Osteocyte (in vitro differentiated cells): ENCODE measurements around the gene SLC25A22. TPM values are rescaled to one million over a fixed set of nuclear protein-coding genes. Genes with fewer than 3 reads are reported as not detected.

Experiments used
- DNase-seq: peaks from one replicate; pipeline ENCODE4 v3.0.0; 2021; ENCODE audit warnings: mixed read lengths; ENCODE audit not compliant: unreplicated experiment; ENCODE audit errors: extremely low spot score
- H3K27ac Mint-ChIP-seq: one replicate; pipeline ENCODE4 v1.8.0; 2021; ENCODE audit warnings: mild to moderate bottlenecking, mixed read lengths; ENCODE audit not compliant: unreplicated experiment
- H3K27me3 Mint-ChIP-seq: one replicate; pipeline ENCODE4 v1.8.0; 2021; ENCODE audit warnings: mixed read lengths; ENCODE audit not compliant: unreplicated experiment
- H3K36me3 Mint-ChIP-seq: one replicate; pipeline ENCODE4 v1.8.0; 2021; ENCODE audit warnings: mixed read lengths; ENCODE audit not compliant: unreplicated experiment
- H3K4me1 Mint-ChIP-seq: one replicate; pipeline ENCODE4 v1.8.0; 2021; ENCODE audit warnings: mixed read lengths; ENCODE audit not compliant: unreplicated experiment
- H3K4me3 Mint-ChIP-seq: one replicate; pipeline ENCODE4 v1.8.0; 2021; ENCODE audit warnings: mild to moderate bottlenecking, moderate library complexity, mixed read lengths; ENCODE audit not compliant: unreplicated experiment
- H3K9me3 Mint-ChIP-seq: one replicate; pipeline ENCODE4 v1.8.0; 2021; ENCODE audit warnings: mixed read lengths; ENCODE audit not compliant: unreplicated experiment
- total RNA-seq: library from RNA; stranded (reverse); gene quantifications from 2 replicates; pipeline ENCODE4 v1.2.1, GENCODE V29; 2021
- TF ChIP-seq, protein P1 (sequence below): fragments of 200-600 bp; sonication (generic); IDR thresholded peaks from 2 replicates; pipeline ENCODE4 v1.5.0; 2021; ENCODE audit warnings: antibody characterized with exemption, mild to moderate bottlenecking, moderate library complexity

The SLC25A22 gene
- total RNA-seq, 1 donor from 2014 or later, result 19.7 TPM

DNA sequence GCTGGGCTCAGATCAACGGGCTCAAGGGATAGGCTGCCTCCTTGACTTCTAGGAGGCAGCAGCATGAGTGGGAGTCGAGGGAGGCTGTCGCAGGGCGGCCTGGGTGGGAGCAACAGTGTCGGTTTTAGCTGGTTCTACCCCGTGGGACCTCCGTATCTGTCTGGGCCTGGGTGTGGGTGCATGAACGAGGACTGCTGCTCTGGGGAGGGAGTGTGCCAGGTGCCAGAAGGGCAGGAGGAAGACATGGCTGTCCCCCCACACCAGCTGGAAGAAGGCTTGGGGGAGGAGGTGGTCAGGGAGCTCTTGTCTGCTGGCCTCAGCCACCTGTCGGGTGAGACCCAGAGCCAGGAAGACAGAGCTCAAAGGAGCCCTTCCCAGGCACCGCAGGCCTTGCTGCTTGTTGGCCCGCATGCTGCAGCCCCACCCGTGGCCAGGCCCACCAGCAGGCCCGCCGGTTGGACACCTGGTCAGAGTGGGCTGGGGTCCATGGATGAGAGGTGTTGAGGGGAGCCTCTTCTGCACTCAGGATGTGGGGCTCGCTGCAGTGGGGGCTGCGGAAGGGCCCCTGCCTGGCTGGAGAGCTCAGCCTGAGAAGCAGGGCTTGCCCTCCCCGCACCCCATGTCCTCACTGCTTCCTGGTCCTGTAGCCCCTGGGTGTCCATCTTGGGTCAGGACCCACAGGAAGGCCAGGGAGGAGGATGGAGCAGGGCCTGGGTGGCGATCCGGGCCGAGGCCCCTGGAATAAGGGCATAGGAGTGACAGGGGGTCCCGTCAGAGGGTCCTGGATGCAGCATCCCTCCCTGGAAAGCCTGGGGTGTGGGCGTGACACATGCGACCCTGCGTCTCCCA lies 11.6 kb downstream of the SLC25A22 start:
- H3K27ac Mint-ChIP-seq, result no peak overlapping the region
- peaks cover 15% of the 10 kb centered on the region for H3K4me1 Mint-ChIP-seq
- H3K36me3 Mint-ChIP-seq, result peaks cover 3% of the 10 kb centered on the region
- TF ChIP-seq, protein P1, sequence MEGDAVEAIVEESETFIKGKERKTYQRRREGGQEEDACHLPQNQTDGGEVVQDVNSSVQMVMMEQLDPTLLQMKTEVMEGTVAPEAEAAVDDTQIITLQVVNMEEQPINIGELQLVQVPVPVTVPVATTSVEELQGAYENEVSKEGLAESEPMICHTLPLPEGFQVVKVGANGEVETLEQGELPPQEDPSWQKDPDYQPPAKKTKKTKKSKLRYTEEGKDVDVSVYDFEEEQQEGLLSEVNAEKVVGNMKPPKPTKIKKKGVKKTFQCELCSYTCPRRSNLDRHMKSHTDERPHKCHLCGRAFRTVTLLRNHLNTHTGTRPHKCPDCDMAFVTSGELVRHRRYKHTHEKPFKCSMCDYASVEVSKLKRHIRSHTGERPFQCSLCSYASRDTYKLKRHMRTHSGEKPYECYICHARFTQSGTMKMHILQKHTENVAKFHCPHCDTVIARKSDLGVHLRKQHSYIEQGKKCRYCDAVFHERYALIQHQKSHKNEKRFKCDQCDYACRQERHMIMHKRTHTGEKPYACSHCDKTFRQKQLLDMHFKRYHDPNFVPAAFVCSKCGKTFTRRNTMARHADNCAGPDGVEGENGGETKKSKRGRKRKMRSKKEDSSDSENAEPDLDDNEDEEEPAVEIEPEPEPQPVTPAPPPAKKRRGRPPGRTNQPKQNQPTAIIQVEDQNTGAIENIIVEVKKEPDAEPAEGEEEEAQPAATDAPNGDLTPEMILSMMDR, result no peak
- H3K4me3 Mint-ChIP-seq, result no peak overlapping the region
- H3K9me3 Mint-ChIP-seq, result no peaks in the 10 kb centered on the region
- H3K27me3 Mint-ChIP-seq, result no peaks in the 10 kb centered on the region
- no peak for DNase-seq

DNA sequence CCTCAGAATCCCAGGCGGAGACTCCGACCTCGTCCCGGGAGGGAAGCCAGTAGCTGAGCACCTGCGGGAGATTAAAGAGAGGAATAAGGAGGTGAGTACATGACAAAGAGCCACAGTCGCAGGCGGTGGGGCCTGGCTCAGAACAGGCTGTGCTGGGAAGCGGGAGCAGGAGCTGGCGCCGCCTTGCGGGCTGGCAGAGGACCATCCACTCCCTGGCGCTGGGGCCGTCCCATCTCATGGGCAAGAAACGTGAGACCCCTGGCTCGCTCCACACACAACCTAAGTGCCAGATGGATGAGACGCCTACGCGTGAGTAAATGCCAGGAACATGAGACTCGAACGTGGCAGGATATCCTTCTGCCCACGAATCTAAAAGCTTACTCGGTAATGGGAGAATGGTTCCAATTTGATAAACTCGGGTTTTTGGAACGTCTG lies 14.5 kb downstream of the SLC25A22 start:
- Mint-ChIP-seq H3K9me3 (no peaks in the 10 kb centered on the region), H3K4me1 (peaks cover 12% of the 10 kb centered on the region), H3K27ac (peak overlapping the region; percentile 80), H3K36me3 (peaks cover 3% of the 10 kb centered on the region), H3K4me3 (no peak overlapping the region), H3K27me3 (no peaks in the 10 kb centered on the region)
- TF ChIP-seq, protein P1, result peak; percentile 85
- DNase-seq, result peak; percentile 91

DNA sequence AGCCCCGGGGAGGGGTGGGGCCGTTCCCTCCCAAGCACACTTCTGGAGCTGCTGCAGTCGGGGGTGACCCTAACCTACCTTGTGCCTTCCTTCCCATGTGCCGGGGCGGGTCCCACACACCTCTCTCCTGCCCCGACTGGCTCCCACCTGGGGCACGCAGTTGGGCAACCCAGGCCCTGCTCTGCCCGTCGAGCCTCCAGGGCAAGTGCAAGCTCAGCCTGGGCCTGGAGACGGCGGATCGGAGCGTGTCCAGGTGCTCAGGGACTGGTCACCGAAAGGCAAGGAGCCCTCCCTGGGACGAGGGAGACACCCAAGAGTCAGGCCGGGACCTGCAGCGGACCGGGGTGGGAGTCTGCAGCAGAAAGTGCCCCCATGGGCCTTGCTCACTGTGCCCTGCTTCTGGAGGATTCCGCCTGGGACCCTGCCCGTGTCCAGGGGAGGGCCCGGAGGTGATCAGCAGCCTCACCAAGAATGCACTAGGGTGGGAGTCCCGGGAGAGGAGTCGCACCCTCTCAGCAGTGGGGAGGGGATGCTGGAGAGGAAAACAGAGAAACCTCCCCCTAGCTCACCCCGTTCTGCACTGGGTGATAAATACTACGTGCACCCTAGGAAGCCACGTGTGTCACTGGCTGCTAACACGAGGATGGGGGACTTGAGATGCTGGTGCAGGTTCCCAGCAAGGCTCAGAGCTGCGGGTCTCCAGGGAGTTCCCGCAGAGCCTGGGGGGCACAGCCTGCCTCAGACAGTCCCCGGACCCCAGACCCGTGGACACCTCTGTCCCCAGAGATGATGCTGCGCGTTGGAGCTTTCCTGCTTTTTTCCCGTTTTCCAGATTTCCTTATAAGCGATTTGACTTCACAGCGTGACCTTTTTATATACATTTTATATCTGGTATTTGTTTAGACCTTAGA lies 15.6 kb downstream of the SLC25A22 start:
- Mint-ChIP-seq H3K4me3 (no peak overlapping the region), H3K4me1 (peaks cover 12% of the 10 kb centered on the region), H3K27me3 (no peaks in the 10 kb centered on the region), H3K27ac (peak overlapping the region; percentile 80), H3K36me3 (peaks cover 3% of the 10 kb centered on the region), H3K9me3 (no peaks in the 10 kb centered on the region)
- DNase-seq, result no peak
- TF ChIP-seq, protein P1, result no peak

DNA sequence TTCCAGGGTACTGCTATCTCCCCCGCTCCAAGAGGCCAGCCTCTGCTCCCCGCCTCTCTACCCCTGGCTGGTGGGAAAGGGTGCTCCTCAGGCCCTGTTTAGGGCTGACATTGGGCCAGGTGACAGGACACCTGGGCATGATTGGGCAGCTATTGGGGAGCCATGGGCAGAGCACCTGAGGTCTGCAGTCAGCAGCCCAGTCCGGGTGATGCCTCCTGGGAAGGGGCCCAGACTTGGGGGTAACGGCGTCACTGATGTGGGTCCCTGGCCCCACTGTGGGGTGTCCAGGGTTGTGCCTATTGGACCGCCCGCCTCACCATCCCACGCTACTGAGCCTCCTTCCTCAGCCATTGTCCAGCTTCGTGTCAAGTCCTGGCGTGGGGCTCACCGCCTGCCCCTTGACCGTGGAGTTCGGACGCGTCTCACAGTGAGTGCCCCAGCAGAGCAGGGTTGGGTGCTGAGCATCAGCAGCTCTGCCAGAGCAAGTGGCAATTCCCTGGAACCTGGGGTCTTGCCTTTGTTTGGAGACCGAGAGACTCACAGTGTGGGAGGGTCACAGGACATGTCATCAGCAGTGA lies 18.0 kb downstream of the SLC25A22 start:
- TF ChIP-seq, protein P1, result no peak
- H3K4me1 Mint-ChIP-seq, result peaks cover 26% of the 10 kb centered on the region
- H3K36me3 Mint-ChIP-seq, result peaks cover 3% of the 10 kb centered on the region

More for the DNA sequence above, 18.0 kb downstream of the SLC25A22 start:
- no peak for DNase-seq
- no peaks in the 10 kb centered on the region for H3K9me3 Mint-ChIP-seq
- no peak overlapping the region for H3K27ac Mint-ChIP-seq
- no peak overlapping the region for H3K4me3 Mint-ChIP-seq
- H3K27me3 Mint-ChIP-seq, result no peaks in the 10 kb centered on the region
